H1 (cell line): ENCODE measurements around the gene IL17RA. TPM values are rescaled to one million over a fixed set of nuclear protein-coding genes. Genes with fewer than 3 reads are reported as not detected.

Experiments
- CTCF ChIA-PET: fragments of 300-600 bp; sonication (Branson Sonifier 250); formaldehyde crosslinking; loops from one replicate; lab custom pipeline; 2021; ENCODE audit not compliant: partially characterized antibody; lab: Charles Lee
- POLR2A ChIA-PET: fragments of 300-600 bp; sonication (Branson Sonifier 250); formaldehyde crosslinking; loops from one replicate; lab custom pipeline; 2021; ENCODE audit warnings: inconsistent platforms; ENCODE audit not compliant: partially characterized antibody; lab: Charles Lee
- DNase-seq, 2 experiments: peaks; one replicate each; pipeline versions ENCODE4 v3.0.0 to v3.0.0-alpha.2; 2010 to 2022; ENCODE audit warnings: low spot score in 2 of 2, low read depth in 1 of 2, mixed read lengths in 1 of 2
- FAIRE-seq: peaks from 2 replicates; lab custom pipeline; 2011; peaks lifted over from hg19 to GRCh38; lab: Jason Lieb, UNC
- H2AFZ ChIP-seq: 2 replicates; pipeline ENCODE4 v1.8.1; 2012; ENCODE audit warnings: low read length, inconsistent platforms
- H2AK5ac ChIP-seq: 2 replicates; pipeline ENCODE4 v1.6.1; 2013; ENCODE audit warnings: low read depth, low read length
- H2BK120ac ChIP-seq: replicated peaks from 2 replicates; pipeline ENCODE3; 2013; ENCODE audit warnings: low read depth, low read length, inconsistent platforms
- H2BK12ac ChIP-seq: 2 replicates; pipeline ENCODE4 v1.6.1; 2013; ENCODE audit warnings: low read depth, low read length
- H2BK15ac ChIP-seq: 2 replicates; pipeline ENCODE4 v1.6.1; 2013; ENCODE audit warnings: low read length
- H2BK20ac ChIP-seq: 2 replicates; pipeline ENCODE4 v1.6.1; 2013; ENCODE audit warnings: low read length
- H2BK5ac ChIP-seq: 2 replicates; pipeline ENCODE4 v1.6.1; 2013; ENCODE audit warnings: low read depth, low read length
- H3K14ac ChIP-seq: 2 replicates; pipeline ENCODE4 v1.6.1; 2013; ENCODE audit warnings: inconsistent platforms; ENCODE audit not compliant: insufficient read length
- H3K18ac ChIP-seq: 2 replicates; pipeline ENCODE4 v1.6.1; 2013; ENCODE audit warnings: low read length; ENCODE audit errors: extremely low read depth
- H3K23ac ChIP-seq: 2 replicates; pipeline ENCODE4 v1.6.1; 2013; ENCODE audit warnings: inconsistent platforms; ENCODE audit not compliant: insufficient read length
- H3K23me2 ChIP-seq: 2 replicates; pipeline ENCODE4 v1.6.1; 2013; ENCODE audit warnings: low read depth, low read length
- H3K27ac ChIP-seq: 2 replicates; pipeline ENCODE4 v1.6.1; 2011; ENCODE audit warnings: low read depth, low read length, inconsistent platforms
- H3K27me3 ChIP-seq, 4 experiments: replicated peaks in 1 of 4; 1 replicate in 1 of 4; 2 replicates in 3 of 4; pipeline versions ENCODE4 v1.6.1 to v1.8.1; 2011 to 2013; ENCODE audit warnings: low read length in 3 of 4, mild to moderate bottlenecking in 3 of 4, inconsistent platforms in 2 of 4, mixed read lengths in 2 of 4, moderate library complexity in 1 of 4; ENCODE audit not compliant: control insufficient read depth in 3 of 4, insufficient read depth in 3 of 4; ENCODE audit errors: extremely low read depth in 1 of 4
- H3K36me3 ChIP-seq, 4 experiments: 2 replicates each; pipeline versions ENCODE4 v1.6.1 to v1.8.1; 2011 to 2013; ENCODE audit warnings: mild to moderate bottlenecking in 4 of 4, low read length in 3 of 4, moderate library complexity in 2 of 4, control low read depth in 1 of 4, inconsistent platforms in 1 of 4; ENCODE audit not compliant: insufficient read depth in 4 of 4, control insufficient read depth in 2 of 4
- H3K4ac ChIP-seq: replicated peaks from 2 replicates; pipeline ENCODE3; 2013; ENCODE audit warnings: low read length, low read depth, mixed read lengths, inconsistent platforms; ENCODE audit not compliant: insufficient read length
- H3K4me1 ChIP-seq, 4 experiments: replicated peaks in 1 of 4; 1 replicate in 1 of 4; 2 replicates in 3 of 4; pipeline versions ENCODE4 v1.6.1 to v1.8.1; 2011 to 2013; ENCODE audit warnings: low read length in 3 of 4, inconsistent platforms in 2 of 4, mixed read lengths in 1 of 4; ENCODE audit not compliant: insufficient read depth in 4 of 4, control insufficient read depth in 3 of 4
- H3K4me2 ChIP-seq, 2 experiments: 2 replicates each; pipeline versions ENCODE4 v1.6.1 to v1.8.1; 2011 to 2013; ENCODE audit warnings: low read depth in 2 of 2, low read length in 2 of 2, control low read depth in 1 of 2, inconsistent platforms in 1 of 2, mild to moderate bottlenecking in 1 of 2; ENCODE audit not compliant: insufficient read depth in 1 of 2
- H3K4me3 ChIP-seq, 4 experiments: fragments of 200-600, 300-600 bp in 1 of 4; sonication (generic), shearing (Covaris generic), sonication (Bioruptor Twin) in 1 of 4; 2 replicates each; pipeline versions ENCODE4 v1.5.1 to v1.8.1; 2011 to 2016; ENCODE audit warnings: low read length in 4 of 4, low read depth in 3 of 4, control low read depth in 2 of 4, inconsistent platforms in 2 of 4, mild to moderate bottlenecking in 2 of 4, mixed read lengths in 1 of 4, moderate library complexity in 1 of 4; ENCODE audit not compliant: insufficient read depth in 2 of 4; ENCODE audit errors: extremely low read depth in 1 of 4
- H3K56ac ChIP-seq: replicated peaks from 2 replicates; pipeline ENCODE3; 2013; ENCODE audit warnings: low read depth, mild to moderate bottlenecking, mixed read lengths, low read length, inconsistent platforms; ENCODE audit not compliant: insufficient read length
- H3K79me1 ChIP-seq: 2 replicates; pipeline ENCODE4 v1.6.1; 2013; ENCODE audit warnings: low read depth, low read length, control low read depth
- H3K79me2 ChIP-seq, 2 experiments: 2 replicates each; pipeline versions ENCODE4 v1.6.1 to v1.8.1; 2012 to 2013; ENCODE audit warnings: low read length in 2 of 2, mild to moderate bottlenecking in 2 of 2, inconsistent platforms in 1 of 2; ENCODE audit not compliant: insufficient read depth in 2 of 2, control insufficient read depth in 1 of 2
- H3K9ac ChIP-seq, 4 experiments: replicated peaks in 1 of 4; 1 replicate in 1 of 4; 2 replicates in 3 of 4; pipeline versions ENCODE4 v1.6.1 to v1.8.1; 2011 to 2013; ENCODE audit warnings: low read depth in 3 of 4, low read length in 3 of 4, control low read depth in 2 of 4, mild to moderate bottlenecking in 2 of 4, moderate library complexity in 2 of 4, inconsistent platforms in 1 of 4; ENCODE audit errors: extremely low read depth in 1 of 4
- H3K9me3 ChIP-seq, 2 experiments: 2 replicates each; pipeline versions ENCODE4 v1.6.1 to v1.8.1; 2012 to 2013; ENCODE audit warnings: mild to moderate bottlenecking in 2 of 2, moderate library complexity in 2 of 2, control low read depth in 1 of 2, inconsistent platforms in 1 of 2, low read depth in 1 of 2, low read length in 1 of 2, mixed read lengths in 1 of 2; ENCODE audit not compliant: insufficient read depth in 2 of 2
- H4K20me1 ChIP-seq, 2 experiments: replicated peaks in 1 of 2; 2 replicates each; pipeline versions ENCODE3 to v1.8.1; 2011 to 2013; ENCODE audit warnings: inconsistent platforms in 2 of 2, low read length in 2 of 2, mild to moderate bottlenecking in 1 of 2; ENCODE audit not compliant: insufficient read depth in 2 of 2, control insufficient read depth in 1 of 2
- H4K5ac ChIP-seq: 2 replicates; pipeline ENCODE4 v1.6.1; 2013; ENCODE audit warnings: low read length, low read depth, mixed read lengths, inconsistent platforms; ENCODE audit not compliant: insufficient read length
- H4K8ac ChIP-seq: 2 replicates; pipeline ENCODE4 v1.8.0; 2013; ENCODE audit warnings: mild to moderate bottlenecking, moderate library complexity, low read length, inconsistent platforms; ENCODE audit not compliant: insufficient read depth; ENCODE audit errors: extremely low read depth
- H4K91ac ChIP-seq: replicated peaks from 2 replicates; pipeline ENCODE3; 2013; ENCODE audit warnings: low read length, mixed read lengths, inconsistent platforms; ENCODE audit not compliant: insufficient read length
- CBX5 ChIP-seq: fragments of 300-800, 300-1000 bp; sonication (generic); IDR thresholded peaks from 2 replicates; pipeline ENCODE4 v1.7.1; 2016; ENCODE audit warnings: antibody characterized with exemption, low read length, low read depth
- CTCF ChIP-seq, 3 experiments: IDR thresholded peaks; 1 replicate in 2 of 3; 2 replicates in 1 of 3; pipeline versions ENCODE4 v1.5.1 to v1.6.1; 2011; ENCODE audit warnings: low read length in 3 of 3, mild to moderate bottlenecking in 3 of 3, inconsistent platforms in 2 of 3, low read depth in 1 of 3, moderate library complexity in 1 of 3; ENCODE audit not compliant: insufficient read depth in 1 of 3; ENCODE audit errors: control extremely low read depth in 1 of 3
- KDM4A ChIP-seq: IDR thresholded peaks from one replicate; pipeline ENCODE4 v1.7.1; 2012; ENCODE audit warnings: low read depth, mild to moderate bottlenecking, moderate library complexity, low read length, inconsistent platforms; ENCODE audit not compliant: severe bottlenecking
- RBBP5 ChIP-seq: IDR thresholded peaks from 2 replicates; pipeline ENCODE4 v1.7.1; 2012; ENCODE audit warnings: low read depth, mild to moderate bottlenecking, inconsistent platforms, low read length, moderate library complexity, borderline replicate concordance
- SIRT6 ChIP-seq: IDR thresholded peaks from one replicate; pipeline ENCODE4 v1.7.1; 2012; ENCODE audit warnings: low read length, inconsistent platforms
- TAF1 ChIP-seq: IDR thresholded peaks from 2 replicates; pipeline ENCODE4 v1.6.1; 2011; ENCODE audit warnings: mild to moderate bottlenecking, low read depth, low read length
- WGBS, 2 experiments: shearing (Covaris generic) in 1 of 2; methylation state at CpG; one replicate each; pipeline versions ENCODE4 v1.1.6 to v1.1.7; 2013 to 2015; ENCODE audit warnings: low lambda C conversion rate in 2 of 2, mixed read lengths in 2 of 2, inconsistent platforms in 1 of 2, low coverage in 1 of 2, missing lambda C conversion rate in 1 of 2; ENCODE audit not compliant: insufficient replicate concordance in 2 of 2, insufficient coverage in 1 of 2, insufficient read length in 1 of 2; ENCODE audit errors: extremely low coverage in 1 of 2, missing lambda C conversion rate in 1 of 2; 5-methylcytosine and 5-hydroxymethylcytosine counted together
- polyA plus RNA-seq, 7 experiments: library from polyadenylated mRNA; depleted of rRNA in 3 of 7; stranded (reverse) in 5 of 7; unstranded in 2 of 7; fragments of >200 nt in 5 of 7; fragments of 200-250 nt in 2 of 7; gene quantifications; 1 replicate in 5 of 7; 2 replicates in 1 of 7; 4 replicates in 1 of 7; pipeline versions ENCODE4 v1.2.1 to v1.2.3, GENCODE V29; 2011 to 2013; ENCODE audit warnings: missing spikeins in 2 of 7, mixed read lengths in 2 of 7
- total RNA-seq: library from RNA; stranded (reverse); fragmentation: NEBNext Ultra II Directional; extraction: Animal tissue kit (Norgen Biotek cat#: 25700); gene quantifications from 2 replicates; pipeline ENCODE4 v1.2.1, GENCODE V29; 2021

IL17RA gene
- total and polyA plus RNA-seq, 2 of the 8 experiments (the other 6 are each of a cell fraction or from before 2014, with no cell fraction given): 5.6 to 9.9 TPM

GRCh38 chr22:17110791-17111550, 26.2 kb downstream of the IL17RA start:
- FAIRE-seq (no peak), DNase-seq (no peak)
- POLR2A ChIA-PET: no interaction called here
- Histone ChIP-seq H2BK12ac (0 out of 2 replicates have a peak overlapping the region, but pooled peaks have one; percentile 55), H3K4ac (no peak overlapping the region), H3K4me1 (no peaks in the 10 kb centered on the region), H3K4me3 (no peak overlapping the region), H3K36me3 (peaks cover 0 to 11% (median 2%) of the 10 kb centered on the region in 4 experiments; a peak in 1 of 8 replicates), H4K5ac (no peak overlapping the region), H3K79me1 (no peaks in the 10 kb centered on the region), H2BK5ac (no peak overlapping the region), H3K56ac (no peak overlapping the region), H4K20me1 (peaks cover 0 to 2% of the 10 kb centered on the region in 2 experiments), H4K91ac (no peak overlapping the region), H4K8ac (0 out of 2 replicates have a peak overlapping the region, but pooled peaks have one; percentile 35), H3K9me3 (no peaks in the 10 kb centered on the region), H2BK20ac (no peak overlapping the region), H3K79me2 (no peaks in the 10 kb centered on the region), H3K23ac (no peak overlapping the region), H3K4me2 (no peak overlapping the region), H2BK120ac (no peak overlapping the region), H3K14ac (no peak overlapping the region), H2AFZ (no peak overlapping the region)
- CTCF ChIA-PET: interaction anchor here (0.6 to 3.0 kb wide), 5 partner anchors 9 to 628 kb away, joined by 3 to 16 read pairs (median 4); no protein-coding TSS in a partner anchor
- WGBS, 2 experiments: 90% methylated on average over 12 of the region's 13 CpGs; no CpG with 5 or more reads in 1 of the 2 experiments
- no peak for TF ChIP-seq TAF1
- TF ChIP-seq KDM4A: no peak
- no peak for TF ChIP-seq RBBP5
- TF ChIP-seq CBX5: no peak
- no peak for TF ChIP-seq SIRT6
- TF ChIP-seq CTCF (IDR thresholded peaks at IDR 0.05; ENCODE audit: control extremely low read depth in 1 of 3, insufficient read depth in 1 of 3, low read depth in 1 of 3, low read length in 3 of 3): no peak
- TF ChIP-seq, all 59 proteins: peak for 0
- no peak overlapping the region for H3K9ac ChIP-seq
- no peaks in the 10 kb centered on the region for H3K23me2 ChIP-seq
- no peak overlapping the region for H3K18ac ChIP-seq
- no peak overlapping the region for H2AK5ac ChIP-seq
- H3K27ac ChIP-seq: no peak overlapping the region
- no peak overlapping the region for H2BK15ac ChIP-seq
- H3K27me3 ChIP-seq: peaks cover 0 to 1% (median 0%) of the 10 kb centered on the region in 4 experiments; a peak in 1 of 7 replicates
